NCI-H226 (cell line): Measurements from ENCODE around the gene IL15.
A peak's percentile ranks its signal among the peaks of the same experiment; 100 is the strongest.
"Not testable (repeated sequence)": the region's sequence is repeated elsewhere in the genome, so short reads cannot be mapped to it uniquely, and the experiment has no call there.

Source experiments
- DNase-seq: peaks from one replicate; pipeline ENCODE4 v3.0.0-alpha.2; 2015

Gene IL15

DNA sequence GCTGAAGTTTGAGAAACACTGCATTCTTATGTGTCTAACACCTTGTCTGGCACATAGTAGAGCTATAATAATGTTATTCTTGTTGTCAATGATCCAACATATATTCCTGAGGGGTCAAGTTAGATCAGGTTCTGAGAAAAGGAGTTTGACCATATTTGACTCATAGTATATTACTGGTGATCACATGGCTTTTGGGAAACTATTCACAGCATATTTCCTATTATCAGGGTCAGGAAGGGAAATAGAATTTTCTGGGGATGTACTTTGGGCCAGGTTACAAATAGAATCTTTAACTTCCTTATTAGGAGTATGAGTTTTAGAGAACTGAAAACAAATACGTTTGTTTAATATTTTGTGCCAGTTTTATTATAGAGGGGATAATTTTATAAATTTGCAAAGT, 11.6 kb downstream of the IL15 start:
- no peak for DNase-seq

DNA sequence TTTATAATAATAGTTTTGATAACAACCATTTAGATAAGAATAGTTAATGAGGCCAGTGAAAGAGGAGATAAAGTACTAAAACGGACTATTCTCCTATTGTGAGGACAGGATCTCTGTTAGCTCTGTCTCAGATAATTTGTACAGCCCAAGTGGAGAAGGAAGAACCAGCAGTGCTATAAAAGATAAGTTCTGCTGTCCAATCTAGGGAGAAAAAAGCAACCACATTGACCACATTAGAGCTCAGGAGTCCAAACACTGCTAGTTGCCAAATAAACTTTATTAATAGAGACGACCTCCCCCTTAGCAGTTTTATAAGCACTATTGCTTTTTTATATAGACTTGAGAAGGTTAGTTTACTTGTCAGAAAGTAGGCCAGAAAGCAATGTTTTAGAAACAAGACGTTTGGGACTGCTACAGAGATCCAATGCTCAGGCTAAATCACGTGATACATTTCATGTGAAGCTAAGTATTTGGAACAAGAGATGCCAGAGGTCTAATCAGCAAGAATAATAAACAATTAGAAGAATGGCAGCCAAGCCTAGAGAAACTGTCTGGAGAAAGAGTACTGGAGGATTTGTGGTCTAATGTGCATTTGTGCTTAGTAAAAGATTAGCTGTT, 15.9 kb downstream of the IL15 start:
- no peak for DNase-seq

- peak; percentile 52 for DNase-seq
These were observed 17.7 kb downstream of the IL15 start for GRCh38 chr4:141654098-141654497.

DNA sequence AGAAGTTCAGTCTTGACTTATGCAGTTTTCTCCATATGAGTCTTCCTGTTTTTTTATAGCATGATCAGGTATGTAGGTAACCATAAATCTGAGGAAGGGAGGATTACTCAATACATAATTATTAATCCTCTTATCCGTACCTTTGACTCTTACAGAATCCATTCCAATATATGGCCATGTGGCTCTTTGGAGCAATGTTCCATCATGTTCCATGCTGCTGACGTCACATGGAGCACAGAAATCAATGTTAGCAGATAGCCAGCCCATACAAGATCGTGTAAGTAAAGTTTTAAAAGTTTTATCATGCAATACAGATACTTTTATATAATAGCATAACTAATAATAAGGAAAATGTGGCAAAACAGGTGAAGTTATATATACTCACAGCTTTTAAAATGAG, 19.6 kb downstream of the IL15 start:
- no peak for DNase-seq

- peak; percentile 72 for DNase-seq
These were observed 21.3 kb downstream of the IL15 start for GRCh38 chr4:141657550-141658250.

- DNase-seq, result no peak
These were observed 21.9 kb downstream of the IL15 start for GRCh38 chr4:141658309-141658708.

GRCh38 chr4:141659539-141659938, 23.2 kb downstream of the IL15 start:
- no peak for DNase-seq

DNA sequence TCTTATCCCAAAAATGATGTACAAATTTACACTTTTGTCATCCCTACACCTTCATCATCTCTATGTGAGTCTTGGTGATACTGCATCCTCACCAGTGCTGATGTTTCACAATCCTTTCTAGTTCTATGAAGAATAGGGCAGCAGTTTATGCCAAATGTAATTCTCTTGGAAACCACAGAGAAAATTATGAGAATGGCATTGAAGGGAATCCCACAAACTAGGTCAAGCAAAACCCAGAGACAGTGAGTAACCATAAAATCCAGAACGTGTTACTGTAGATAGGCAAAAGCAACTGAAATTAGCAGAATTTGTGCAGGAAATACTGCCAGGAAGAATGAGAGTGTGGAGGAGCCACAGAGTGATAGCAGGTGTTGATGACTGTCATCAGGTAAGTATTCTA, 24.5 kb downstream of the IL15 start:
- DNase-seq, result peak; percentile 24

DNA sequence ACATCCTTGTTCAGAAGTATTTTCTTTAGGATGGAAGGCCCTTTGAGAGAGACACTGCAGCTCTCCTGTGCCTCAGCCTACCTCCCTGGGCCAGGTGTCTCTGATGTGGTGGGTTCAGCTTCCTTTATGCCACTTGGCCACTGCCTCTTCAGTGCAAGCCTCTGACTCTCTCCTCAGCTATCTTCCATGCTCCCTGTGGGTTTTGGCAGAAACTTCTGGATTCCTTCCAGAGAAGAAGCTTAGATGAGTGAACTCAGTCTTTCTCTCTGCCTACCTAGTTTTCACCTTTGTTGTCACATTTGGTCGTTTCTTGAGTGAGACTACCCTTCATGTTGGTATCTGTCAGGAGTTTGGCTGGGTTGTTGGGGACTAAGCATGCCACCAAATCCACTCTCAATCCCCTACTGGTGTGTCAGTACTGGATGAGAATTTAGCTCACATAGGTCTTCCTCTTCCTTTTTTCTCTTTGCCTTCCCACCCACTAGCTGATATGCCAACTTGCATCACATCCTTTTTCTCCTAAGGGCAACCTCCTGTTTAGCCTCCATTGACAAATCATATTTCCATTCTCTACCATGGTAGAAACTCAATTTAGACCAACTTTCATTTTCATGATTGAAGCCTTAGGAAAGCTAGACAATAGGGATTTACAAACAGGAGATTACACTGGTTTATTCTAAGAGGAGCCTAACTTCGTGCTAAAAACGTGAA, 32.0 kb downstream of the IL15 start:
- peak; percentile 36 for DNase-seq

- no peak for DNase-seq
These were observed 33.1 kb downstream of the IL15 start for GRCh38 chr4:141669501-141669900.

DNA sequence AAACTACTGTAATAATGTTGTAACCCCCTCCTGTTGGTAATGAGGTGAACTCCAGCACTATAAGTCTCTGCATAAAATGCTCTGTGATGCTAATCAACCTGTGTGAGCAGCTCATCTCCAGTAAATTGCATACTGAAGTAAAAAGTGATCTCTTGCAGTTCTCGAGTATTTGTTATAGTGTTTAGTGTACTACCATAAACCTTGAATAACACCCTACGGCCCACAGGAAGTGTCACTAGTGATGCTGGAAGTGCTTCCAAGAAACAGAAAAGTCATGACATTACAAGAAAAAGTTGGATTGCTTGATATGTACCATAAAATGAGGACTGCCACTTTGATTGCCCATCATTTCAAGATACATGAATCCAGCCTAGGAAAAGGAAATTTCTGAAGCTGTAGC, 39.0 kb downstream of the IL15 start:
- no peak for DNase-seq

DNA sequence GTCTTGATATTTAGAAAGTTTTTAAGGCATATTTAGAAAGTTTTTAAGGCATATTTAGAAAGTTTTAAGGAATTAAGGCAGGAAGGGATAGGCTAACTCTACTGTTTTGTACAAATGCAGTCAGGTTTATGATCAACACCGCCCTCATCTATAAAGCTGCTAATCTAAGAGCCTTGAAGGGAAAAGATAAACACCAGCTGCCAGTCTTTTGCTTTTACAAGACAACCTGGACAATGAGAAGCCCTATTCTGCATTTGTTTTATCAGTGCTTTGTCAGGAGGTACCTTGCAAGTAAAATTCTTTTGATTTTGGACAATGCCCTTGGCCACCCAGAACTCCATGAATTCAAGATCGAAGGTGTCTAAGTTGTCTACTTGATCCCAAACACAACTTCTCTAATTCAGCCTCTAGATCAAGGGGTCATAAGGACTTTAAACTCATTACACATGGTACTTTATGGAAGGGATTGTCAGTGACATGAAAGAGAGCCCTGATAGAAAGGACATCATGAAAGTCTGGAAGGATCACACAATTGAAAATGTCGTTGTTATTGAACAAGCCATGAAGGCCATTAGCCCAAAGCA, 39.8 kb downstream of the IL15 start:
- no peak for DNase-seq

- DNase-seq, result no peak
These were observed 43.7 kb downstream of the IL15 start for GRCh38 chr4:141680060-141680459.

DNA sequence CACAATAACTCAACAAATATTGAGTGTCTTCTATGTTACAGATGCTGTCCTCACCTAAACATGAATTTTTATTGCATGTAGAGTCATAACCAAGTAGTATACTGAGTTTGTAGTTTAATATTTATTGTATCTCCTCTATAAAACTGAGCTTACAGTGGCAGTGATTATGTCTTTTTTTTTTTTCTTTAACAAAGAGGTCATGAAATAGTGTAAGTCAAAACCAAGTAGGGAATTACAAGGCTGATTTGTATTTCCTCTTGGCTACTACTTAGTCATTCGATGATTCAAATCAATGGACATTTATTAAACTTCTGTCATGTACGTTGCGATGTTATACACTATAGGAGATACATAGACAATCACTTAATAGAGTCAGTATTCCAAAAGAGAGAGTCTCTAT, 48.4 kb downstream of the IL15 start:
- DNase-seq, result no peak

DNA sequence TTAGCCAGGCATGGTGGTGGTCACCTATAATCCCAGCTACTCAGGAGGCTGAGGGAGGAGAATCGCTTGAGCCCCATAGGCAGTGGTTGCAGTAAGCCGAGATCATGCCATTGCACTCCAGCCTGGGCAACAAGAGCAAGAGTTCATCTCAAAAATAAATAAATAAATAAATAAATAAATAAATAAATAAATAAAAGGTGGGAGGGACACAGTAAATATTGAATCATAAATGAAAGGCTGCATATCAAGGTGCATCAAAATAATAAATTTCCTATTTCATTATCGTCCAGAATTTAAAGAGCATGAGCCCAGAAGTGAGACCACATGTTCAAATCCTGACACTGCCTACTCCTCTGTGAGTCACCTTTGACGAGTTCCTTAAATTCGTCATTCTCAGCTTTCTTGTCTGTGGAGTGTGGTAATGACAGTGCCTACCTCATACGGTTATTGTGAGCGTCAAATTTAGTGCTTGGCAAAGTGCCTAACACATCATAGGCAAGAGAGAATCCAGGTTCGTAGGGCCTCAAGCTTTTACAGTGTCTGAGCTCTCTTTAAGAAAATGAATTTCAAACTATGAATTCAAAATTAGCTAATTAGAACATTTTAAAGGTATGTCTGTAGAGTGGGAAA, 49.9 kb downstream of the IL15 start:
- peak; percentile 23 for DNase-seq

GRCh38 chr4:141686879-141687278, 50.5 kb downstream of the IL15 start:
- DNase-seq, result no peak

GRCh38 chr4:141689726-141690296, 53.4 kb downstream of the IL15 start:
- DNase-seq, result not testable (repeated sequence)

DNA sequence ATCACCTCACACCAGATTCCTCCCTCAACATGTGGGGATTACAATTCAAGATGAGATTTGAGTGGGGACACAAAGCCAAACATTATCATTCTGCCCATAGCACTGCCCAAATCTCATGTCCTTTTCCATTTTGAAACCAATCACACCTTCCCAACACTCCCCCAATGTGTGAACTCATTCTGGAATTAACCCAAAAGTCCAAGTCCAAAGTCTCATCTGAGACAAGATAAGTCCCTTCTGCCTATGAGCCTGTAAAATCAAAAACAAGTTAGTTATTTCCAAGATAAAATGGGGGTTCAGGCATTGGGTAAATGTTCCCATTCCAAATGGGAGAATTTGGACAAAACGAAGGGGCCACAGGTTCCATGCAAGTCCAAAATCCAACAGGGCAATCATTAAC, 54.9 kb downstream of the IL15 start:
- DNase-seq, result not testable (repeated sequence)

DNA sequence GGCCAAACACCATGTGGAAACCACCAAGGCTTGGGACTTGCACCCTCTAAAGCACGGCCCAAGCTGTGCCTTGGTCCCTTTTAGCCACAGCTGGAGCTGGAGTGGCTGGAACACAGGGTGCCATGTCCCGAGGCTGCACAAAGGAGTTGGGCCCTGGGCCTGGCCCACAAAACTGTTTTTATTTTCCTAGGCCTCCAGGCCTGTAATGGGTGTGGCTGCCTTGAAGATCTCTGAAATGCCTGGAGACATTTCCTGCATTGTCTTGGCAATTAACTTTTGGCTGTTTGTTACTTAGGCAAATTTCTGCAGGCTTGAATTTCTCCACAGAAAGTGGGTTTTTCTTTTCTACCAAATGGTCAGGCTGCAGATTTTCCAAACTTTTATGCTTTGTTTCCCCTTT, 55.7 kb downstream of the IL15 start:
- no peak for DNase-seq

- DNase-seq, result no peak
These were observed 60.7 kb downstream of the IL15 start for GRCh38 chr4:141697116-141697515.

- DNase-seq, result no peak
These were observed 66.2 kb downstream of the IL15 start for GRCh38 chr4:141702472-141703182.

- DNase-seq, result no peak
These were observed 67.1 kb downstream of the IL15 start for GRCh38 chr4:141703497-141703896.
